Fibroblast of skin of abdomen (primary cell): Measurements from ENCODE around the gene MYL6.
"Not testable (repeated sequence)": the region's sequence is repeated elsewhere in the genome, so short reads cannot be mapped to it uniquely, and the experiment has no call there.

ENCODE experiments used
- DNase-seq: peaks from one replicate; pipeline ENCODE4 v3.0.0-alpha.2; 2013

The MYL6 gene

DNA sequence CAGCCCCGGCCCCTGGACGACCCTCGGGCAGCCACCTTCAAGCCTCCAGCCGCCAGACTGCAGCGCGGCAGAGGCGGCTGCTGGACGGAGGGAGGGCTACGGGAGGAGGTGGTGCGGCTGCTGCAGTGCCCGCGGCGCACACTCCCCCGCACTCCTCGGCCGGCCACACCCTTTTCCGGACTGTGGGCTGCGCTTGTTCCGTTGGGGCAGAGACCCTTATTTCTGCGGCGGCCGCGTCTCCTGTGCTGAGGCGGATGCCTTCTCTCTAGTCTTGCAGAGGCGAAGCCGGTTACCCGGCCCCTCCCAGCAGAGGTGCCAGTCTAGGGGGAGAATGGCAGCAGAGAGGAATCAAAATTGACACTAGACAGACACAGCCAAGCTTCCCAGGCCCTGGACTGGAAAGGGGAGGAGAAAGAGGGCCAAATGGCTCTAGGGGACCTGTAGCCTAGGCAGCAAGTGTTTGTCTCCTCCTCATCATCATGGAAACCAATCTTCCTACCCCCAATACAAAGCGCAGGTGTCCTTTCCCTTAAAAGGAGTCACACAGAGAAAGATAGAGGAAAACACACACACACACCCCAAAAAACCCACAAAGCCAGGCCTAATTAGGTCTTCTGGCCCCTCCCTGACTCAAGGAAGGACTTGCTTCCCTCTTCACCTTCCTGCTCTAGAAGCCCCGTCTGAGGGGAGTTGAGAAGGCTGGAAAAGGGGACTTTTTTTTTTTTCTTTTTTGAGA, 28.8 kb upstream of the MYL6 start:
- no peak for DNase-seq

DNA sequence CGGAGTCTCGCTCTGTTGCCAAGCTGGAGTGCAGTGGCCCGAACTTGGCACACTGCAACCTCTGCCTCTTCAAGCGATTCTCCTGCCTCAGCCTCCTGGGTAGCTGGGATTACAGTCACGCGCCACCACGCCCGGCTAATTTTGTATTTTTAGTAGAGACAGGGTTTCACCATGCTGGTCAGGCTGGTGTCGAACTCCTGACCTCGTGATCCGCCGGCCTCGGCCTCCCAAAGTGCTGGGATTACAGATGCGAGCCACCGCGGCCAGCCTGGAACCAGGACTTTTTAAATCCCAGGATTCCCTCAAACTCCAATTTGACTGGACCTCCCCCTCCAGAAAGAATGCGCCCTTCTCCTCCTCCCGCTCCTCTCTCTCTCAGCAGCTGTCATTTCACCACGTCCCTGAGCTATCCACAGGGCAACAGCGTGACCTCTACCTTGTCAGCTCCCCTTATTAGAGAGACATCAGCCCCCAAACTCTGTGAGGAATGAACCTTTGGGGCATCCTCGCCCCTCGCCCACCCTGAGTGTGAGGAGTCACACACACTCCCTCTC, 28.1 kb upstream of the MYL6 start:
- no peak for DNase-seq

DNA sequence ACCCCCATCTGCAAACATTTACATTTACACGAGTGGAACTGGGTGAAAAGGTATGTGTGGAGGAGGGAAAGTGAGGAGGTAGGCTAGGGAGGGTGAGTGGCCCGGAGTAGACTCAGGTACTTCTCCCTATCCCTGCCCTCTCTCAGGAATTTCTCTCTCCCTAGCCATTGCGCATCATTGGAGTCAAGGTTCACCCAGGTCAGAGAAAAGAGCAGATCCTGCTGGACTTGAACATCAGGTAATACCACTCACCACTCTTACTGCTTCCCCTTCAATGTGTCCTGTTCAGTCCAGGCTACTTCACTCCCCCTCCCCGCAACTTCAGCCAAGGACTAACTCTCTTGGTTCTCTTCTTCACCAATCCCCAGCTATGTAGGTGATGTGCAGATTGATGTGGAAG, 27.3 kb upstream of the MYL6 start:
- DNase-seq, result no peak

DNA sequence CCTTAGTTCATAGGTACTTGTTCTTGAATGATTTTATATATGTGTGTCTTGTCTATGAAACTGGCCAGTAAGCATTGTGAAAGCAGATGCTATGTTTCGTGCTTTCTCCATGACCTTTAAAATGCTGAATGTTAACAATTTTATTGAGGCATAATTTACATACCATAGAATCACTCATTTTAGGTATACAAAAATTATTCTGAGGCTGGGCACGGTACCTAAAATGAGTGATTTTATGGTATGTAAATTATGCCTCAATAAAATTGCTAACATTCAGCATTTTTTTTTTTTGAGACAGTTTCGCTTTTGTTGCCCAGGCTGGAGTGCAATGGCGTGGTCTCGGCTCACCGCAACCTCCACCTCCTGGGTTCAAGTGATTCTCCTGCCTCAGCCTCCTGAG, 23.3 kb upstream of the MYL6 start:
- DNase-seq, result no peak

GRCh38 chr12:56137853-56138571, 20.1 kb upstream of the MYL6 start:
- DNase-seq, result no peak

GRCh38 chr12:56141946-56142784, 16.0 kb upstream of the MYL6 start:
- no peak for DNase-seq

GRCh38 chr12:56143217-56143616, 14.9 kb upstream of the MYL6 start:
- DNase-seq, result no peak

DNA sequence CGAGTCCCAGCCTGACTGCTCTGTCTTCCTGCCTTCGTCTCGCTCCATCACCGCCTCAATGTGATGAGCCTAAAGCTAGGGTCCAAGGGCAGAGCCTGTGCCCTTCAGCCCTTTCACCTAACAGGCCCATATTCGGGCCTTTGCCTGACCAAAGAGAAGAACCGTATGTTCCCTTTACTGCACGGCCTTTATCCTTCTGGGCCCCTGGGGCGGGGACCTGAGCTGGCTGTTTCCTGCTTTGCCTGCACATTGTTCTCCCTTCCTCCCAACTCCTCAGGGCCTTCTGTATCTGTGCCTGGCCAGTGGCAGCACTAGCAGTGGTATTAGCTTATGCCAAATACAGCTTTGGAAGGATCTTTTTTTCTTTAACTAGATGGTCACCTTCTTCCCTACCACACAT, 14.3 kb upstream of the MYL6 start:
- no peak for DNase-seq

GRCh38 chr12:56145217-56145616, 12.9 kb upstream of the MYL6 start:
- DNase-seq, result no peak

DNA sequence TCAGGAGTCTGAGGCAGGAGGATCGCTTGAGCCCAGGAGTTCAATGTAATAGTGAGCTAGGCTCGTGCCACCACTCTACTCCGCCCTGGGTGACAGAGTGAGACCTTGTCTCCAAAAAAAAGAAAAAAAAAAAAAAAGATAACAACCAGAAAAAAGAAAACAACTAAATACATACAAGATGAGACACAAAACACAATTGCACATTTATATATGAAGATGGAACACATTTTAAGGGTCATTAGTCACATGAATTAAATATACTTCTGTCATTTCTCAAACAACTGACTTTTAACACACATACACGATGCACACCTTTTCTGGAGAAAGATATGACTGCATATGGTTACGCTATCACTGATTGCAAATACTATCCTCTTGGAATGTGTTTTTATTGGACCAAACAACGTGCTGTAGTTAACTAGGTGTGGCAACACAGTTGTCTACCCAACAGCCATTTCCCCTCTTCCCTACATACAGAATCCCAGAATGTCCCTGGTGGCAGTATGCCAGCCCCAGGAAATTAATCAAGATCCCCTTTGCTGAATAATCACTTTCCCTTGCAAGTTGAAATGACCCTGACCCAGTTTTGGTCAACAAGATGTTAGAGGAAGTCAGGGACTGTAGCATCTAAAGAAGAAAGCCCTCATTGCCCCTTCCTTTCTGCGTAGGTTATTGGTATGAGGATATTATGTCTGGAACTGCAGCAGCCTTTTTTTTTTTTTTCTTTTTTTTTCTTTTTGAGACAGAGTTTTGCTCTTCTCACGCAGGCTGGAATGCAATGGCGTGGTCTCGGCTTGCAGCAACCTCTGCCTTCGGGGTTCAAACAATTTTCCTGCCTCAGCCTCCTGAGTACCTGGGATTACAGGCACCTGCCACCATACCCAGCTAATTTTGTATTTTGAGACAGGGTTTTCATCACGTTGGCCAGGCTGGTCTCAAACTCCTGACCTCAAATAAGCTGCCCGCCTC, 11.4 kb upstream of the MYL6 start:
- DNase-seq, result no peak

- DNase-seq, result no peak
Measured at GRCh38 chr12:56150563-56150962, 7.6 kb upstream of the MYL6 start.

GRCh38 chr12:56151672-56152131, 6.5 kb upstream of the MYL6 start:
- DNase-seq, result no peak

- peak; percentile 89 for DNase-seq
Measured at GRCh38 chr12:56152132-56152755, 5.9 kb upstream of the MYL6 start, which contains the start of gene MYL6B. TSS of gene MYL6B (plus strand) at chr12:56152587. CDS start at chr12:56153919, 1,332 bp downstream.

- DNase-seq, result no peak
Measured at GRCh38 chr12:56152756-56153677, 5.1 kb upstream of the MYL6 start.

- DNase-seq, result no peak
Measured at GRCh38 chr12:56153678-56154065, 4.5 kb upstream of the MYL6 start.

GRCh38 chr12:56154246-56154771, 3.9 kb upstream of the MYL6 start:
- DNase-seq, result no peak

GRCh38 chr12:56154818-56155217, 3.3 kb upstream of the MYL6 start:
- DNase-seq, result no peak

DNA sequence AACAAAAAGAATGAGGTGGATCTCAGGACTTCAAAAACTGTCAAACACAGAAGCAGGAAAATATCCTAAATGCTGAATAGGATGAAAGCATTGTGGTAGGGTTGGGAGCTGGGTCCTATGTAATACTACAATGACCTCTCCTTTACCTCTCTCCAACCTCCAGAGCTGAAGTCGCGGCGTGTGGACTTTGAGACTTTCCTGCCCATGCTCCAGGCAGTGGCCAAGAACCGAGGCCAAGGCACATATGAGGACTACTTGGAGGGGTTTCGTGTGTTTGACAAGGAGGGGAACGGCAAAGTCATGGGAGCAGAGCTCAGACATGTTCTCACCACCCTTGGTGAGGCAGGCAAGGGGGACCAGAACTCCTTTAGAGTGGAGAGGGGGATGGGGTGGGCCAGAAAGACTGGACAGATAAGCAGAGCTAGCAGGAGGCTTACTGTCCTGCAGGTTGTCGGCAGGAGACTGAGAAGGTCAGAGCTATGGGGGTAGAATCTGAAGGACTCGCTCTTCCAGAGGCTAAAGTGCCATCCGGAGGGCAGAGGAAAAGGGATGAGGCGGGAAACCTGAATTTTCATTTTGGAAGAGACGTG, 2.8 kb upstream of the MYL6 start:
- DNase-seq, result no peak

DNA sequence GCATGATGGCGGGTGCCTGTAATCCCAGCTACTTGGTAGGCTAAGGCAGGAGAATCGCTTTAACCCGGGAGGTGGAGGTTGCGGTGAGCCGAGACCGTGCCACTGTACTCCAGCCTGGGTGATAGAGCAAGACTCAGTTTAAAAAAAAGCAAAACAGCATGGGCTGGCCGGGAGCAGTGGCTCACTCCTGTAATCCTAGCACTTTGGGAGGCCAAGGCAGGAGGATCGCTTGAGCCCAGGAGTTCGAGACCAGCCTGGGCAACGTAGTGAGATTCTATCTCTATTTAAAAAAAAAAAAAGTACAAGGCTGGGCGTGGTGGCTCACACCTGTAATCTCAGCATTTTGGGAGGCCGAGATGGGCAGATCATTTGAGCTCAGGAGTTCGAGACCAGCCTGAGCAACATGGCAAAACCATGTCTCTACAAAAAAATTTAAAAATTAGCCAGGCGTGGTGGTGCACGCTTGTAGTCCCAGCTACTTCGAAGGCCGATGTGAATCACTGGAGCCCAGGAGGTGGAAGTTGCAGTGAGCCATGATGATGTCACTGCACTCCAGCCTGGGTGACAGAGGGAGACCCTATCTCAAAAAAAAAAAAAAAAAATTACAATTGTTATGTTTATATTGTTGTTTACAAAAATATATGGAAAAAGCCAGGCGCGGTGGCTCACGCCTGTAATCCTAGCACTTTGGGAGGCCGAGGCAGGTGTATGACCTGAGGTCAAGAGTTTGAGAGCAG, 1.5 kb upstream of the MYL6 start:
- DNase-seq, result not testable (repeated sequence)
